SK-N-SH (cell line): ENCODE data around the gene MOB2. TPM values are rescaled to one million over a fixed set of nuclear protein-coding genes. Genes with fewer than 3 reads are reported as not detected.

ENCODE experiments used
- CTCF ChIA-PET: fragments of 300-600, 350-600 bp; formaldehyde crosslinking; extraction: SDS; loops from one replicate; lab custom pipeline; 2021; lab: Yijun Ruan, JAX
- POLR2A ChIA-PET: fragments of 350-600 bp; sonication (Branson Sonifier 250); formaldehyde crosslinking; extraction: SDS; loops from one replicate; lab custom pipeline; 2020; ENCODE audit warnings: antibody characterized with exemption, inconsistent platforms; lab: Yijun Ruan, JAX
- DNase-seq: peaks from one replicate; pipeline ENCODE4 v3.0.0; 2012
- H2AFZ ChIP-seq: fragments of 200-600 bp; sonication (generic); 2 replicates; pipeline ENCODE4 v1.8.1; 2016; ENCODE audit warnings: antibody characterized with exemption, mild to moderate bottlenecking, low read depth
- H3F3A ChIP-seq: fragments of 200-600 bp; sonication (generic); replicated peaks from 2 replicates; pipeline ENCODE3; 2016; ENCODE audit warnings: antibody characterized with exemption, mild to moderate bottlenecking; ENCODE audit not compliant: insufficient read depth
- H3K27ac ChIP-seq, 2 experiments: fragments of 200-500 bp in 1 of 2; fragments of 200-600 bp in 1 of 2; sonication (Bioruptor generic) in 1 of 2; sonication (generic), shearing (Covaris generic) in 1 of 2; 2 replicates each; pipeline versions ENCODE4 v1.5.1 to v1.6.1; 2014 to 2016; ENCODE audit warnings: low read depth in 2 of 2, inconsistent platforms in 1 of 2, low read length in 1 of 2, mild to moderate bottlenecking in 1 of 2, mixed read lengths in 1 of 2
- H3K27me3 ChIP-seq: fragments of 200-600 bp; sonication (generic), shearing (Covaris generic); 2 replicates; pipeline ENCODE4 v1.6.1; 2016; ENCODE audit warnings: mixed run types; ENCODE audit not compliant: insufficient read depth
- H3K36me3 ChIP-seq, 2 experiments: fragments of 200-500 bp in 1 of 2; fragments of 200-600 bp in 1 of 2; sonication (Bioruptor generic) in 1 of 2; sonication (generic) in 1 of 2; replicated peaks in 1 of 2; 2 replicates each; pipeline versions ENCODE3 to v1.5.1; 2014 to 2016; ENCODE audit warnings: low read length in 1 of 2, mild to moderate bottlenecking in 1 of 2; ENCODE audit not compliant: insufficient read depth in 2 of 2, control insufficient read depth in 1 of 2
- H3K4me1 ChIP-seq, 2 experiments: fragments of 200-500 bp in 1 of 2; fragments of 200-600 bp in 1 of 2; sonication (Bioruptor generic) in 1 of 2; sonication (generic), shearing (Covaris generic) in 1 of 2; 2 replicates each; pipeline versions ENCODE4 v1.5.1 to v1.6.1; 2014 to 2016; ENCODE audit warnings: low read depth in 1 of 2, low read length in 1 of 2, mixed run types in 1 of 2; ENCODE audit not compliant: insufficient read depth in 2 of 2, control insufficient read depth in 1 of 2
- H3K4me2 ChIP-seq: fragments of 200-600 bp; sonication (generic), shearing (Covaris generic); 2 replicates; pipeline ENCODE4 v1.6.1; 2017; ENCODE audit warnings: mixed run types
- H3K4me3 ChIP-seq, 2 experiments: fragments of 200-500 bp in 1 of 2; fragments of 200-600 bp in 1 of 2; sonication (Bioruptor generic) in 1 of 2; sonication (generic), shearing (Covaris generic) in 1 of 2; 2 replicates each; pipeline versions ENCODE4 v1.5.1 to v1.8.1; 2014 to 2016; ENCODE audit warnings: low read depth in 2 of 2, inconsistent platforms in 1 of 2, low read length in 1 of 2, mild to moderate bottlenecking in 1 of 2, mixed read lengths in 1 of 2, moderate library complexity in 1 of 2
- H3K79me2 ChIP-seq: fragments of 200-600 bp; sonication (generic); 2 replicates; pipeline ENCODE4 v1.8.1; 2017; ENCODE audit warnings: mild to moderate bottlenecking; ENCODE audit not compliant: insufficient read depth
- H3K9ac ChIP-seq: fragments of 200-600 bp; sonication (generic); 2 replicates; pipeline ENCODE4 v1.6.1; 2017; ENCODE audit warnings: mixed run types
- H3K9me2 ChIP-seq: fragments of 200-600 bp; sonication (generic); 2 replicates; pipeline ENCODE4 v1.6.1; 2017; ENCODE audit warnings: mixed run types
- H3K9me3 ChIP-seq: fragments of 200-600 bp; sonication (generic); 2 replicates; pipeline ENCODE4 v1.6.1; 2017; ENCODE audit warnings: mixed run types, mild to moderate bottlenecking, moderate library complexity
- H4K20me1 ChIP-seq: fragments of 200-600 bp; sonication (generic); 2 replicates; pipeline ENCODE4 v1.6.1; 2017; ENCODE audit warnings: mild to moderate bottlenecking, mixed run types; ENCODE audit not compliant: insufficient read depth
- FOXJ3 ChIP-seq: sonication (generic); formaldehyde crosslinking; IDR thresholded peaks from 2 replicates; pipeline ENCODE4 v1.5.1; 2020; ENCODE audit warnings: mild to moderate bottlenecking, missing genetic modification reagents
- FOXM1 ChIP-seq: IDR thresholded peaks from 2 replicates; pipeline ENCODE4 v1.4.0; 2012; ENCODE audit warnings: low read depth, mild to moderate bottlenecking
- GABPA ChIP-seq: IDR thresholded peaks from 2 replicates; pipeline ENCODE4 v1.4.0; 2012; ENCODE audit warnings: low read depth, mild to moderate bottlenecking
- MEF2A ChIP-seq: IDR thresholded peaks from 2 replicates; pipeline ENCODE4 v1.4.0; 2012; ENCODE audit warnings: low read depth, borderline replicate concordance
- NRF1 ChIP-seq: IDR thresholded peaks from 2 replicates; pipeline ENCODE4 v1.6.1; 2012; ENCODE audit warnings: low read depth, mild to moderate bottlenecking, low read length
- POLR2AphosphoS5 ChIP-seq: IDR thresholded peaks from 2 replicates; pipeline ENCODE4 v1.6.1; 2012; ENCODE audit warnings: low read depth, low read length
- SIN3A ChIP-seq: IDR thresholded peaks from 2 replicates; pipeline ENCODE4 v1.6.1; 2012; ENCODE audit warnings: low read depth, mild to moderate bottlenecking, low read length, moderate library complexity, borderline replicate concordance
- SMC3 ChIP-seq: IDR thresholded peaks from 2 replicates; pipeline ENCODE4 v1.6.1; 2012; ENCODE audit warnings: low read depth, low read length, improper control_type of control experiment
- TAF1 ChIP-seq: IDR thresholded peaks from 2 replicates; pipeline ENCODE4 v1.6.1; 2012; ENCODE audit warnings: low read depth, mild to moderate bottlenecking, low read length, moderate library complexity, borderline replicate concordance
- TEAD4 ChIP-seq: IDR thresholded peaks from 2 replicates; pipeline ENCODE4 v1.4.0; 2012; ENCODE audit warnings: mild to moderate bottlenecking, borderline replicate concordance; ENCODE audit not compliant: insufficient read depth
- USF1 ChIP-seq: IDR thresholded peaks from 2 replicates; pipeline ENCODE4 v1.4.0; 2012; ENCODE audit warnings: low read depth, borderline replicate concordance
- WGBS: methylation state at CpG from one replicate; pipeline ENCODE4 v1.1.6; 2017; ENCODE audit warnings: low lambda C conversion rate; 5-methylcytosine and 5-hydroxymethylcytosine counted together
- polyA plus RNA-seq, 3 experiments: library from polyadenylated mRNA; depleted of rRNA; stranded (reverse); fragments of >200 nt; gene quantifications; 2 replicates each; pipeline ENCODE4 v1.2.3, GENCODE V29; 2012
- TF ChIP-seq, protein P1 (sequence below): IDR thresholded peaks from 2 replicates; pipeline ENCODE4 v1.4.0; 2012; ENCODE audit warnings: low read depth
- TF ChIP-seq, protein P2 (sequence below): fragments of 200-600 bp; sonication (generic); IDR thresholded peaks from 2 replicates; pipeline ENCODE4 v1.6.1; 2017; ENCODE audit warnings: antibody characterized with exemption, mild to moderate bottlenecking, moderate library complexity

Gene MOB2
- polyA plus RNA-seq, 1 of the 3 experiments (the other 2 are of a cell fraction): 45.8 TPM

DNA sequence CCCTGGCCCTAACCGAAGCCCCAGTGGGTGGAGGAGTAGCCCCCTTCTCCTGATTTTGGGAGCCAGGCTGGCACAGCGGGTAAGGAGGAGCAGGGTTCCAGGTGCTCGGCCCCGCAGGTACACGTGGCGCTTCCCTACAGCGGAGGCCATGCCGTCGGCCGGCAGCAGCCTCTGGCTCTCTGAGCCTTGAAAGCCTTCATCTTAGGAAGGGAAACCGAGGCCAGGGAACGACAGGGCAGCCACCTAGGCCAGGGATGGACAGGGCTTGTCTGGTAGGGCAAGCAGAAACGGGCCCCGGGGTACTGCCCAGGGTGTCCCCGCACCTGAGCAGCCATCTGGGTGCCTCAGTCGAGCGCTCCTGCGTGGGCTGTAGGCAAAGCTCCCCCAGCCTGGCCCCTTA, 28.7 kb downstream of the MOB2 start:
- Histone ChIP-seq H3K4me2 (no peak overlapping the region), H3F3A (no peaks in the 10 kb centered on the region), H3K9ac (no peak overlapping the region), H3K4me1 (peaks cover 0 to 10% of the 10 kb centered on the region in 2 experiments; a peak in 1 of 4 replicates), H4K20me1 (no peaks in the 10 kb centered on the region), H3K9me3 (no peaks in the 10 kb centered on the region), H3K4me3 (no peak overlapping the region), H2AFZ (no peak overlapping the region), H3K36me3 (no peaks in the 10 kb centered on the region), H3K27me3 (no peaks in the 10 kb centered on the region), H3K79me2 (no peaks in the 10 kb centered on the region), H3K9me2 (no peaks in the 10 kb centered on the region), H3K27ac (peak overlapping the region in 1 of 2 experiments; percentile 22; a peak in 1 of 4 replicates)
- no peak for DNase-seq
- TF ChIP-seq FOXM1 (no peak), POLR2AphosphoS5 (no peak), GABPA (no peak)
- TF ChIP-seq, protein P1, sequence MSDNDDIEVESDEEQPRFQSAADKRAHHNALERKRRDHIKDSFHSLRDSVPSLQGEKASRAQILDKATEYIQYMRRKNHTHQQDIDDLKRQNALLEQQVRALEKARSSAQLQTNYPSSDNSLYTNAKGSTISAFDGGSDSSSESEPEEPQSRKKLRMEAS: no peak
- ChIA-PET POLR2A (no interaction called here), CTCF (interaction anchor here (0.6 to 4.2 kb wide), 4 partner anchors 11 to 57 kb away, joined by 3 to 23 read pairs (median 4); no protein-coding TSS in a partner anchor)
- 91% methylated on average over 11 of the region's 18 CpGs for WGBS

GRCh38 chr11:1457326-1457680, 29.3 kb downstream of the MOB2 start:
- Histone ChIP-seq H3K4me2 (no peak overlapping the region), H3K36me3 (no peaks in the 10 kb centered on the region), H3K79me2 (no peaks in the 10 kb centered on the region), H3K4me3 (no peak overlapping the region), H3K27ac (no peak overlapping the region; a peak in 1 of 4 replicates), H3K9ac (no peak overlapping the region), H4K20me1 (no peaks in the 10 kb centered on the region), H3K4me1 (peaks cover 0 to 10% of the 10 kb centered on the region in 2 experiments; a peak in 1 of 4 replicates), H3K9me2 (no peaks in the 10 kb centered on the region), H3K9me3 (no peaks in the 10 kb centered on the region), H3K27me3 (no peaks in the 10 kb centered on the region), H2AFZ (no peak overlapping the region), H3F3A (no peaks in the 10 kb centered on the region)
- TF ChIP-seq SIN3A: no peak
- no peak for TF ChIP-seq USF1
- TF ChIP-seq MEF2A: no peak
- POLR2A ChIA-PET: no interaction called here
- DNase-seq: no peak
- WGBS: 85% methylated on average over 4 of the region's 13 CpGs
- CTCF ChIA-PET: interaction anchor here (4.2 kb wide), 1 partner anchor 58 kb away, joined by 23 read pairs; no protein-coding TSS in a partner anchor

GRCh38 chr11:1456596-1457325, 29.8 kb downstream of the MOB2 start:
- Histone ChIP-seq H3K9me2 (no peaks in the 10 kb centered on the region), H3K4me3 (no peak overlapping the region), H3K4me2 (no peak overlapping the region), H3K79me2 (no peaks in the 10 kb centered on the region), H3K27me3 (no peaks in the 10 kb centered on the region), H3K9me3 (no peaks in the 10 kb centered on the region), H3K4me1 (peaks cover 0 to 10% of the 10 kb centered on the region in 2 experiments; a peak in 1 of 4 replicates), H2AFZ (no peak overlapping the region), H3K36me3 (no peaks in the 10 kb centered on the region), H4K20me1 (no peaks in the 10 kb centered on the region), H3K27ac (no peak overlapping the region), H3F3A (no peaks in the 10 kb centered on the region), H3K9ac (no peak overlapping the region)
- 96% methylated on average over 11 of the region's 44 CpGs for WGBS
- no peak for DNase-seq
- ChIA-PET POLR2A (no interaction called here), CTCF (interaction anchor here (2.1 kb wide), 1 partner anchor 59 kb away, joined by 12 read pairs; no protein-coding TSS in a partner anchor)
- TF ChIP-seq SMC3 (no peak), NRF1 (no peak), TAF1 (no peak), TEAD4 (no peak), SIN3A (no peak), FOXJ3 (CRISPR knock-in tag) (no peak)
- TF ChIP-seq, protein P2, sequence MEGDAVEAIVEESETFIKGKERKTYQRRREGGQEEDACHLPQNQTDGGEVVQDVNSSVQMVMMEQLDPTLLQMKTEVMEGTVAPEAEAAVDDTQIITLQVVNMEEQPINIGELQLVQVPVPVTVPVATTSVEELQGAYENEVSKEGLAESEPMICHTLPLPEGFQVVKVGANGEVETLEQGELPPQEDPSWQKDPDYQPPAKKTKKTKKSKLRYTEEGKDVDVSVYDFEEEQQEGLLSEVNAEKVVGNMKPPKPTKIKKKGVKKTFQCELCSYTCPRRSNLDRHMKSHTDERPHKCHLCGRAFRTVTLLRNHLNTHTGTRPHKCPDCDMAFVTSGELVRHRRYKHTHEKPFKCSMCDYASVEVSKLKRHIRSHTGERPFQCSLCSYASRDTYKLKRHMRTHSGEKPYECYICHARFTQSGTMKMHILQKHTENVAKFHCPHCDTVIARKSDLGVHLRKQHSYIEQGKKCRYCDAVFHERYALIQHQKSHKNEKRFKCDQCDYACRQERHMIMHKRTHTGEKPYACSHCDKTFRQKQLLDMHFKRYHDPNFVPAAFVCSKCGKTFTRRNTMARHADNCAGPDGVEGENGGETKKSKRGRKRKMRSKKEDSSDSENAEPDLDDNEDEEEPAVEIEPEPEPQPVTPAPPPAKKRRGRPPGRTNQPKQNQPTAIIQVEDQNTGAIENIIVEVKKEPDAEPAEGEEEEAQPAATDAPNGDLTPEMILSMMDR: no peak
